ENCODE measurements around the gene KDM7A. TPM values are rescaled to one million over a fixed set of nuclear protein-coding genes. Genes with fewer than 3 reads are reported as not detected.

Gene KDM7A
- total RNA-seq, 1 experiment from 2014 or later = 12.4 TPM

- Mint-ChIP-seq H3K4me1 (ENCODE audit: insufficient read depth, unreplicated experiment) (no peaks in the 10 kb centered on the region), H3K36me3 (ENCODE audit: insufficient read depth, unreplicated experiment) (no peaks in the 10 kb centered on the region), H3K27me3 (ENCODE audit: insufficient read depth, unreplicated experiment) (no peaks in the 10 kb centered on the region), H3K9me3 (ENCODE audit: unreplicated experiment) (peaks cover 39% of the 10 kb centered on the region), H3K4me3 (ENCODE audit: unreplicated experiment) (no peak overlapping the region), H3K27ac (ENCODE audit: low read depth, unreplicated experiment) (no peak overlapping the region)
- TF ChIP-seq, protein P1, sequence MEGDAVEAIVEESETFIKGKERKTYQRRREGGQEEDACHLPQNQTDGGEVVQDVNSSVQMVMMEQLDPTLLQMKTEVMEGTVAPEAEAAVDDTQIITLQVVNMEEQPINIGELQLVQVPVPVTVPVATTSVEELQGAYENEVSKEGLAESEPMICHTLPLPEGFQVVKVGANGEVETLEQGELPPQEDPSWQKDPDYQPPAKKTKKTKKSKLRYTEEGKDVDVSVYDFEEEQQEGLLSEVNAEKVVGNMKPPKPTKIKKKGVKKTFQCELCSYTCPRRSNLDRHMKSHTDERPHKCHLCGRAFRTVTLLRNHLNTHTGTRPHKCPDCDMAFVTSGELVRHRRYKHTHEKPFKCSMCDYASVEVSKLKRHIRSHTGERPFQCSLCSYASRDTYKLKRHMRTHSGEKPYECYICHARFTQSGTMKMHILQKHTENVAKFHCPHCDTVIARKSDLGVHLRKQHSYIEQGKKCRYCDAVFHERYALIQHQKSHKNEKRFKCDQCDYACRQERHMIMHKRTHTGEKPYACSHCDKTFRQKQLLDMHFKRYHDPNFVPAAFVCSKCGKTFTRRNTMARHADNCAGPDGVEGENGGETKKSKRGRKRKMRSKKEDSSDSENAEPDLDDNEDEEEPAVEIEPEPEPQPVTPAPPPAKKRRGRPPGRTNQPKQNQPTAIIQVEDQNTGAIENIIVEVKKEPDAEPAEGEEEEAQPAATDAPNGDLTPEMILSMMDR (IDR thresholded peaks at IDR 0.05; ENCODE audit: unreplicated experiment) = no peak
- ChIA-PET CTCF (no interaction called here), POLR2A (interaction anchor here (0.6 kb wide), 1 partner anchor 18 kb away, joined by 3 read pairs; no protein-coding TSS in a partner anchor)
- BruUV-seq (replicated peaks) = no TSS peak
- DNase-seq (ENCODE audit: unreplicated experiment) = no peak
- intact Hi-C loops (cut with micrococcal nuclease) = no loop called here
These were observed 107.4 kb downstream of the KDM7A start for GRCh38 chr7:140069298-140069949.

DNA sequence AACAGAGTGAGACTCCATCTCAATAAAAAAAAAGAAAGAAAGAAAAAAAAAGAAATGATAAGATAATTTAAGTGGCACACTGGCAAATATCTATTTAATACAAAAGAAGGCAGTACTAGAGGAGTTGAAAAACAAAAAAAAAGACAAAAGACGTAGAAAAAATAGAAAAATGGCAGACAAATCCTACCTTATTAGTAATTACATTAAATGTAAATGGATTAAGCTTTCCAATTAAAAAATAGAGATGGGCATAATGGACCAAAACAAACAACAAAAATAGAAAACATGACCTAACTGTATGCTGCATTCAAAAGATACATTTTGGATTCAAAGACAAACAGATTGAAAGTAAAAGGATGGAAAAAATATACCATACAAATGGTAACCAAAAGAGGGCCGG, 108.8 kb downstream of the KDM7A start:
- DNase-seq (ENCODE audit: unreplicated experiment) = no peak
- Mint-ChIP-seq H3K4me3 (ENCODE audit: unreplicated experiment) (no peak overlapping the region), H3K27me3 (ENCODE audit: insufficient read depth, unreplicated experiment) (no peaks in the 10 kb centered on the region), H3K4me1 (ENCODE audit: insufficient read depth, unreplicated experiment) (no peaks in the 10 kb centered on the region), H3K9me3 (ENCODE audit: unreplicated experiment) (peaks cover 39% of the 10 kb centered on the region), H3K36me3 (ENCODE audit: insufficient read depth, unreplicated experiment) (no peaks in the 10 kb centered on the region), H3K27ac (ENCODE audit: low read depth, unreplicated experiment) (no peak overlapping the region)
- POLR2A ChIA-PET = interaction anchor here (0.6 kb wide), 1 partner anchor 92 kb away, joined by 4 read pairs; no protein-coding TSS in a partner anchor
- CTCF ChIA-PET = no interaction called here
- no TSS peak for BruUV-seq (replicated peaks)
- TF ChIP-seq, protein P1 (IDR thresholded peaks at IDR 0.05; ENCODE audit: unreplicated experiment) = no peak
- intact Hi-C loops (cut with micrococcal nuclease) = no loop called here

GRCh38 chr7:140067052-140067451, 109.7 kb downstream of the KDM7A start:
- TF ChIP-seq, protein P1 (IDR thresholded peaks at IDR 0.05; ENCODE audit: unreplicated experiment) = no peak
- POLR2A ChIA-PET = no interaction called here
- intact Hi-C loops (cut with micrococcal nuclease) = no loop called here

GRCh38 chr7:140062528-140063299, 114.1 kb downstream of the KDM7A start, which contains the start of gene PARP12:
Gene PARP12, minus strand, starts transcription at chr7:140062951. Its CDS starts 104 bp downstream, at chr7:140062847.
- no TSS peak for BruUV-seq (replicated peaks)
- H3K27me3 Mint-ChIP-seq (ENCODE audit: insufficient read depth, unreplicated experiment) = no peaks in the 10 kb centered on the region
- peak within 1 kb of the TSS; percentile 78 for H3K4me3 Mint-ChIP-seq (ENCODE audit: unreplicated experiment)
- peaks cover 24% of the 10 kb centered on the region for H3K9me3 Mint-ChIP-seq (ENCODE audit: unreplicated experiment)
- CTCF ChIA-PET = interaction anchor here (0.6 kb wide), 1 partner anchor 59 kb away, joined by 3 read pairs; no protein-coding TSS in a partner anchor
- peaks cover 33% of the 10 kb centered on the region for H3K4me1 Mint-ChIP-seq (ENCODE audit: insufficient read depth, unreplicated experiment)
- peak; percentile 79 for DNase-seq (ENCODE audit: unreplicated experiment)
- POLR2A ChIA-PET = interaction anchor here (0.7 to 3.2 kb wide), 11 partner anchors 21 to 1294 kb away, joined by 3 to 18 read pairs (median 3); partner anchors contain the start of gene KDM7A
- TF ChIP-seq, protein P1 (IDR thresholded peaks at IDR 0.05; ENCODE audit: unreplicated experiment) = no peak
- peak within 1 kb of the TSS; percentile 21 for H3K27ac Mint-ChIP-seq (ENCODE audit: low read depth, unreplicated experiment)
- intact Hi-C loops (cut with micrococcal nuclease) = loop anchor here (2.0 kb wide), 1 partner anchor 112 kb away; no protein-coding TSS in a partner anchor
- no peaks in the 10 kb centered on the region for H3K36me3 Mint-ChIP-seq (ENCODE audit: insufficient read depth, unreplicated experiment)

More at GRCh38 chr7:140067052-140067451, 109.7 kb downstream of the KDM7A start:
- no TSS peak for BruUV-seq (replicated peaks)
- H3K9me3 Mint-ChIP-seq (ENCODE audit: unreplicated experiment) = peaks cover 39% of the 10 kb centered on the region
- H3K4me3 Mint-ChIP-seq (ENCODE audit: unreplicated experiment) = no peak overlapping the region
- DNase-seq (ENCODE audit: unreplicated experiment) = no peak
- CTCF ChIA-PET = no interaction called here
- H3K4me1 Mint-ChIP-seq (ENCODE audit: insufficient read depth, unreplicated experiment) = no peaks in the 10 kb centered on the region
- no peak overlapping the region for H3K27ac Mint-ChIP-seq (ENCODE audit: low read depth, unreplicated experiment)
- H3K27me3 Mint-ChIP-seq (ENCODE audit: insufficient read depth, unreplicated experiment) = no peaks in the 10 kb centered on the region
- H3K36me3 Mint-ChIP-seq (ENCODE audit: insufficient read depth, unreplicated experiment) = no peaks in the 10 kb centered on the region

Data from MCF 10A (cell line).